Gastroesophageal sphincter (tissue), 4 donors: ENCODE data around the gene CSRP2. TPM values are rescaled to one million over a fixed set of nuclear protein-coding genes. Genes with fewer than 3 reads are reported as not detected.

ENCODE experiments used
- ATAC-seq: fragments of 150-250 bp; one replicate; pipeline ENCODE4 v1.9.1; 2016; ENCODE audit warnings: mild to moderate bottlenecking, moderate library complexity
- H3K27ac ChIP-seq, 4 donors: fragments of 200-600 bp; sonication (generic) in 3 of 4; 1 replicate in 3 of 4; 2 replicates in 1 of 4; pipeline ENCODE4 v1.5.1; 2016 to 2019
- H3K27me3 ChIP-seq: fragments of 200-600 bp; sonication (generic); one replicate; pipeline ENCODE4 v1.5.1; 2019
- H3K36me3 ChIP-seq, 2 donors: fragments of 200-600 bp; sonication (generic); one replicate each; pipeline ENCODE4 v1.5.1; 2019; ENCODE audit warnings: control low read depth in 1 of 2
- H3K4me1 ChIP-seq, 3 donors: fragments of 200-600 bp; sonication (generic); 1 replicate in 2 of 3; 2 replicates in 1 of 3; pipeline ENCODE4 v1.5.1; 2016 to 2019; ENCODE audit warnings: control low read depth in 2 of 3
- H3K4me3 ChIP-seq, 2 donors: fragments of 200-600 bp; sonication (generic); one replicate each; pipeline ENCODE4 v1.5.1; 2019; ENCODE audit warnings: mild to moderate bottlenecking in 1 of 2, moderate library complexity in 1 of 2
- H3K9me3 ChIP-seq, 3 donors: fragments of 200-600 bp; sonication (generic); one replicate each; pipeline ENCODE4 v1.5.1; 2017 to 2019; ENCODE audit warnings: control low read depth in 2 of 3
- CTCF ChIP-seq, 4 experiments: fragments of 200-600 bp in 2 of 4; fragments of 450-650 bp in 2 of 4; sonication (generic) in 1 of 4; IDR thresholded peaks; one replicate each; pipeline ENCODE4 v1.5.1; 2017 to 2019; ENCODE audit warnings: antibody characterized with exemption in 4 of 4, mild to moderate bottlenecking in 2 of 4, moderate library complexity in 2 of 4
- EP300 ChIP-seq: sonication (generic); formaldehyde crosslinking; IDR thresholded peaks from one replicate; pipeline ENCODE4 v1.6.1; 2017; ENCODE audit warnings: antibody characterized with exemption, mild to moderate bottlenecking
- POLR2A ChIP-seq, 2 donors: fragments of 450-650 bp; IDR thresholded peaks; one replicate each; pipeline ENCODE4 v1.6.1; 2017; ENCODE audit warnings: antibody characterized with exemption in 2 of 2, mild to moderate bottlenecking in 2 of 2, moderate library complexity in 1 of 2
- POLR2AphosphoS5 ChIP-seq: sonication (generic); formaldehyde crosslinking; IDR thresholded peaks from one replicate; pipeline ENCODE4 v1.6.1; 2017; ENCODE audit warnings: antibody characterized with exemption
- WGBS, 2 donors: methylation state at CpG; one replicate each; pipeline ENCODE4 v1.1.5; 2018; ENCODE audit warnings: low coverage in 1 of 2; 5-methylcytosine and 5-hydroxymethylcytosine counted together
- total RNA-seq, 4 donors: library from RNA; depleted of rRNA; stranded (reverse); fragments of >200 nt; gene quantifications; one replicate each; pipeline ENCODE4 v1.1.0, GENCODE V29; 2016

CSRP2 gene
- total RNA-seq, 4 donors from 2014 or later, result 65.8 to 157 (median 111) TPM

- Histone ChIP-seq H3K27ac (no peak overlapping the region), H3K27me3 (no peaks in the 10 kb centered on the region), H3K4me1 (no peaks in the 10 kb centered on the region), H3K4me3 (no peak overlapping the region), H3K9me3 (no peaks in the 10 kb centered on the region), H3K36me3 (no peaks in the 10 kb centered on the region)
- no peak for ATAC-seq
- TF ChIP-seq EP300, result no peak
- no peak for TF ChIP-seq CTCF (IDR thresholded peaks at IDR 0.05)
- TF ChIP-seq POLR2AphosphoS5, result no peak
- no peak for TF ChIP-seq POLR2A (IDR thresholded peaks at IDR 0.05)
- 81 to 100% methylated on average over 2 of the region's 6 CpGs for WGBS, 2 donors
These were observed 29.6 kb upstream of the CSRP2 start for GRCh38 chr12:76908303-76909017.

- no peak for ATAC-seq
- Histone ChIP-seq H3K27ac (no peak overlapping the region), H3K4me1 (peaks cover 0 to 12% (median 0%) of the 10 kb centered on the region in 3 donors), H3K4me3 (no peak overlapping the region), H3K27me3 (no peaks in the 10 kb centered on the region), H3K36me3 (no peaks in the 10 kb centered on the region), H3K9me3 (no peaks in the 10 kb centered on the region)
- no peak for TF ChIP-seq CTCF (IDR thresholded peaks at IDR 0.05)
- no peak for TF ChIP-seq EP300
- no peak for TF ChIP-seq POLR2A (IDR thresholded peaks at IDR 0.05)
- no peak for TF ChIP-seq POLR2AphosphoS5
- 65 to 78% methylated on average over 3 to 4 of the region's 4 CpGs for WGBS, 2 donors
These were observed 23.0 kb upstream of the CSRP2 start for GRCh38 chr12:76901628-76902380.

GRCh38 chr12:76899522-76899921 is 20.7 kb upstream of the CSRP2 start:
- no peaks in the 10 kb centered on the region for H3K36me3 ChIP-seq
- H3K27ac ChIP-seq, result no peak overlapping the region
- no peak for ATAC-seq
- WGBS, 2 donors, result 90 to 92% methylated on average over 2 of the region's 2 CpGs
- H3K4me3 ChIP-seq, result no peak overlapping the region
- peaks cover 0 to 2% (median 0%) of the 10 kb centered on the region in 3 donors for H3K9me3 ChIP-seq
- H3K4me1 ChIP-seq, result peaks cover 0 to 12% (median 0%) of the 10 kb centered on the region in 3 donors
- no peaks in the 10 kb centered on the region for H3K27me3 ChIP-seq
- TF ChIP-seq EP300 (no peak), POLR2AphosphoS5 (no peak), CTCF (IDR thresholded peaks at IDR 0.05) (no peak), POLR2A (IDR thresholded peaks at IDR 0.05) (no peak)

GRCh38 chr12:76898442-76898841 is 19.6 kb upstream of the CSRP2 start:
- H3K27ac ChIP-seq, result peak overlapping the region in 1 of 4 donors; percentile 43
- no peak for ATAC-seq
- H3K4me3 ChIP-seq, result no peak overlapping the region
- no peaks in the 10 kb centered on the region for H3K27me3 ChIP-seq
- WGBS, 2 donors, result 18 to 46% methylated on average over 1 of the region's 1 CpG
- H3K36me3 ChIP-seq, result no peaks in the 10 kb centered on the region
- H3K4me1 ChIP-seq, result peaks cover 0 to 12% (median 0%) of the 10 kb centered on the region in 3 donors
- peaks cover 0 to 6% (median 0%) of the 10 kb centered on the region in 3 donors for H3K9me3 ChIP-seq
- no peak for TF ChIP-seq EP300
- TF ChIP-seq POLR2AphosphoS5, result no peak
- TF ChIP-seq POLR2A (IDR thresholded peaks at IDR 0.05), result no peak
- no peak for TF ChIP-seq CTCF (IDR thresholded peaks at IDR 0.05)
